Left hindlimb (tissue), 1 donor: Measurements from ENCODE around the gene SIX3.

Source experiments
- DNase-seq: peaks from one replicate; pipeline ENCODE4 v3.0.0-alpha.2; 2018

Gene SIX3

DNA sequence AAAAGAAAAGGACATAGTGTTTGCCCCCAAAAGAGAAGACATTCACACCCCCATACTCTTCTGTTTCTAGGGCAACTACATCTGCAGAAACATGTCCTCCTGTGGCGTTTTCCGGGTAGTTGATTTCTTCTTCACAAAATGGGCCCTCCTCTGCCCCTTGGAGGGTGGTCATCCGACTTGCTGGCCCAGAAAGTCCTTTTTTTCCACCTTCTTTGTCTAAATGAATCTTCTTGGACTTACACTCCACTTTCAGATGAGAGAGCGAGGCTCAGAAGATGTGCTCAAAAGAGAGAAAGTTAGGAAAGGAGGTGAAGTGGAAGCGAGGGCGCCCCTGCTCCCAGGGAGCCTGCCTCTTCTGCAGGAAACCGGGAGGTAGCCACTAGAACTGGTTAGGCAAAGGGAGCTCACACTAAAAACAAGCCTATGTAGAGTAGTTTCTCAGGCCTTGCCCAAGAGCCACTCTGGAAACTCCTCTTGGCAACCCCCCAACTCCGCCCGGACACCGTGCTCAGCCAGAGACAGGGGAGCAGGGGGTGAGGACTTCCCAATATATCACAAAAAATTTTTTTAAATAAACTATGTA, 10.2 kb upstream of the SIX3 start:
- DNase-seq: no peak

GRCh38 chr2:44932079-44932478, 9.4 kb upstream of the SIX3 start:
- DNase-seq: no peak

DNA sequence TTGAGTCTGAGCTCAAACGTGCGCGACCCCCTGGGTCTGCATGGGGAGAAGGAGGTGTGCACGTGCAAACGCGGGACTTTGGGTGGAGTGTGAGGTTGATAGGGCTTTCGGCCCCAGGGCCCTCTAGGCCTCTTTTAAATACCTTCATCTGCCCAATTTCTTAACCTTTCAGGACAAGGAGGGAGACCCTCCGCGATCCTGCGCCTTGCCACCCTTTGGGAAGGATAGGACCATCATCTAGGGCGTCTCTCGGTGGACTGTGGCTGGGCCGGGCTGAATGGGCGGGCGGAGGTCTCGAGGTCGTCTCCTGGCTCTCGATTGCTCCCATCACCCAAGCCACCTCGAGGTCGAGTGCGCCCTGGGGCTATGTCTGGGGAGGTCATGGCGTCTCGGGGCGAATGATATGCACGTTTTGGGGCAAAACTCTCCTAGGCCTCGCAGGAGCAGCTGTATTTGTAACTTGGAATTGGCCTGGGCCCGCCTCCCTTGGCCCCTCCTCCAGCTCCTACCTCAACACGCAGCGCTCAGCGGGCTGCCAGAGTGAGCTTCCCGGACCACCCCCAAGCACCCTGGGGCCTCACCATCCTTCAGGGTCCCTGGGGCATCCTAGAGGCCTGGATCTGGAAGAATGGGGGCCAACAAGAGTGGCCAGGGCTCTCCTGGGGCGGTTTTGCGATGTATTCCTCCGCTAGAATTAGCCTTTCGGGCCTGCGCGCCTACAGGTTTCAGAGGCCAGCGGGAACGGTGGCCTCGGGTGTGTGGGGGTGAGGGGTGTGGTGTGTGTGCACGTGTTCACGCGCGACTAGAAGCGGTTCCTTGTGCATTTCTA, 8.7 kb upstream of the SIX3 start:
- no peak for DNase-seq

DNA sequence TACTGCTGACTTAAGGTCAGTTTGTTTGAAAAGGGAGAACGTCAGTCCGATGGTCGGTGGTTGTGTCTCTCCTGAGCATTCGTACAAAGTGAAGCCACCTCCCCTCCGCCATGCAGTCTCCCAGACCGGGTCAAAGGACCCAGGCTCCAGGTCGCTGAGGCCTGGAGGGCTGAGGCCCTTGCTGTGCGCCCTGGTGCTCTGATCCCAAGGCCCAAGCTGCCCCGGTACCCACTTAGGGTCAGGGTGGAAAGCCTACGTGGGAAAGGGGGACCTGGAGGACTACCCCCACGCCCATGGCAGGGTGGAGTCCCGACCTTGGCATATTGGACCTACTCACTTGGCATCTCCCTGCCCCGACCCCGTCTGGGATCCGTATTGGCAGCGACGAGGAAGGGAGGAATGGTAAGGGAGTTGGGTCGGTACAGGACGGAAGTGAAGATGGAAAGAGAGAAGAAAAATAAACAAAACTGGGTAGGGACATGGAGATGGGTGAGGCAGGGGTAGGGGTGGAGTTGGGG, 8.0 kb upstream of the SIX3 start:
- no peak for DNase-seq

- DNase-seq: no peak
Observed at GRCh38 chr2:44934038-44934982, 7.2 kb upstream of the SIX3 start.

DNA sequence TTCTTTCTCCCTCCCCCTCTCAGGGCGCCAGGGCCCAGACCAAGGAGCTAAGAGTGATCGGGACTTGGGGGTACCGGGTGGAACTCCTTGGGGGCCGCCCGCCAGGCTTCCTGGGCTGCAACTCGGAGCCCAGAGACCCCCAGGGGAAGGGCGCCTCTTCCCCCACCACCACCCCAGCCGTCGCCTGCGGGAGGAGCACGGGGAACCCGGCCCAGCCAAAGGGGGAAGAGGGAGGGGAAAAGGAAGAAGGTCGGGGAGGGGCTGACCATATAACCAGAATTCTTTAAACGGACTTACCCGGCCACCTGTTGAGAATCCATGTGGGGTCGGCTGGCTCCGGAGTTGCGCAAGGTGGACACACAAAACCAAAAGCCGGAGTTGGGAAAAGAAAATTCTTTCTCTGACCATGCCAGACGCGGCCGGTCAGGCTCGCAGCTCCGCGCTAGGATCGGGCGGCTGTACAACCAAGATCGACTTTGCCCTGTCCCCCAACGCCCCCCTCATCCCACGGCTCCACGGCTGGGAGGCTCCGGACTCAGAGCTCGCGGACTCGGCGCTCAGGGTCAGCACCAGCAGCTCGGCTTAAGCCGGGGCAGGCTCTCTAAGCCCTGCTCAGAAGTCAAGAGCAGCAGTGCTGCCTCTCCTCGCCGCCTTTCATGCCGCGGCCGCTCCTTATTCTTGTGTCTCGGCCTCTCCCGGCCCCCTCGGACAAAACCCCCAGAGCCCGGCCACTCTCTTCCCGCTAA, 6.3 kb upstream of the SIX3 start:
- DNase-seq: no peak

GRCh38 chr2:44935729-44936098, 5.8 kb upstream of the SIX3 start:
- DNase-seq: no peak

- no peak for DNase-seq
Observed at GRCh38 chr2:44936275-44936674, 5.2 kb upstream of the SIX3 start.

DNA sequence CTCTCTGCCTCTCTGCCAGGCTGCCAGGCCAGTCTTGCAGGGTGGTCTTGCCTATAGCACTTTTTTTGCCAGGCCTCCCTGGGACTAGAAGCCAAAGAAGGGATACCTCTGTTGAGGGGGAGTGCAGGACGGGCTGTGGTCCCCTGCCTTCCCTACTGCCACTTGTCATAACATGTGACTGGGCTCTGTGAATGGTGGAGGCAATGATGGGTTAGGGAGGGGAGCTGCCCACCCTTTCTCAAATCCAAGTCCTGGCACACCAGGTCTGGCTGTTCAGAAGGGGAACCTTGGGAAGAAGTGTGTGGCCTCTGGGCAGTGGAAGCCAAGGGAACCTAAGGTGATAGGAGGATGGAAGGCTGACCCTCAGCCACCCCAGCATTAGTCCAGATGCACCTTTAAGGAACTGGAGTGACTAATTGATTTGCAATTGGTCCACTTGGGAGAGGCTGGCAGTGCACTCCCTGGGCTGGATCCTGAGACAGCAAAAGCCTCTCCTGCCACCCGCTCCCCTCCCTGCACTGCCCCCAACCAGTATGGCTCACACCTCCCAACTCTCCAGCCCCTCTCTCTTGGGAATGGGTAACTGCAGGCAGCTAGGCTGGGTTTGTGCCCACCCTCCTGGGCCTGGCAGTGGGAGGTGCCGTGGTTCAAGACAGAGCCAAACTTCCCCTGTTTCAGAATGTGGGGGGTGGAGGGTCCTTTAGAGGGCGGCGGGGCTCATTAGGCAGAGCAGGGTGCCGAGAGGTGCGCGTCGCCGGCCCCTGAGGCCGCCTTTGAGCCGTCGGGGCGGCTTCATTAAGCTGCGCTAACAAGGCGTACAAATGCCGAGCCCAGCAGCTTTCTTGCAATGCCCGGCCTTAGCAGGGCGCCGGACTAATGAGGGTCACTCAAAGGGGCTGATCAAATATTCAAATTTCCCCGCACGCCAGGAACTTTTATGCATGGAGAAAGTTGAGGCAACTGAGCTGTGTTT, 4.5 kb upstream of the SIX3 start:
- DNase-seq: no peak

GRCh38 chr2:44937688-44938240, 3.7 kb upstream of the SIX3 start:
- DNase-seq: no peak

DNA sequence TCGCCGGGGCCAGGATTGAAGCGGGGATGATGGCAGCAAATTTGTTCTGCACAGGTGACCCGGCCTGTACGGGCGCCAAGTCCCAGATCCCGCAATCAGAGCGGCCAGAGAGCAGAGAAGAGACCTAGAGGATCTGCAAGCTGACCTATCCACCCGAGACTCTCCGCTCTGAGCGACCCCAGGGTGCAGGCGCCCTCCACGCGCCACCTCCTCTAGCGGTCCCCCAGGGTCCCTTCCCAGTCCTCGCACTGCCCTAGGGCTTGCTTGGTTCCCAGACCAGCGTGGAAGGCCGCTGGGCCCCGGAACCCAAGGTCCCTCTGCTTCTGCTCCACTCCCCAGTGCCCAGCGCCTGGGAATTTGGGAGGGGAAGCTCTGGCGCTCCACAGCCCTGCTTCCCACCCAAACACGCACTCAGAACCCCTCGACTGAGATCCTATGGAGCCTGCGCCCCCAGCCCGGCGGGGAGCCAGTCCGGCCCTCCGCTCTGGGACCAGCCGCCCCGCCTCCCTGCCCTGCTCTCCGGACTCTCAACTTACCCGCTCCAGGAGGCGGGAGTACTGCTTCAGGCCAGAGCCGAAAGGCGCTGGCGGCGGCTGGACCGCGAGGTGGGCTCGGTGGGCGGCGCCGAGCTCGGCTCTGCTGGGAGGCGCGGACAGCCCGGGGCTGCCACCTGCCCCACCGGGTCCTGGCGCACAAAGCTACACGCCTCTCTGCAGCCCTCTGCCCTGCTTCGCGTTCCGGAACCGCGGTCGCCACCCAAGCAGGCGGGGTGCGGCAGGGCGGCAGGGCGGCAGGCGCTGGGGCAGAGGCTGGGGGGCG, 3.0 kb upstream of the SIX3 start:
- DNase-seq: no peak

DNA sequence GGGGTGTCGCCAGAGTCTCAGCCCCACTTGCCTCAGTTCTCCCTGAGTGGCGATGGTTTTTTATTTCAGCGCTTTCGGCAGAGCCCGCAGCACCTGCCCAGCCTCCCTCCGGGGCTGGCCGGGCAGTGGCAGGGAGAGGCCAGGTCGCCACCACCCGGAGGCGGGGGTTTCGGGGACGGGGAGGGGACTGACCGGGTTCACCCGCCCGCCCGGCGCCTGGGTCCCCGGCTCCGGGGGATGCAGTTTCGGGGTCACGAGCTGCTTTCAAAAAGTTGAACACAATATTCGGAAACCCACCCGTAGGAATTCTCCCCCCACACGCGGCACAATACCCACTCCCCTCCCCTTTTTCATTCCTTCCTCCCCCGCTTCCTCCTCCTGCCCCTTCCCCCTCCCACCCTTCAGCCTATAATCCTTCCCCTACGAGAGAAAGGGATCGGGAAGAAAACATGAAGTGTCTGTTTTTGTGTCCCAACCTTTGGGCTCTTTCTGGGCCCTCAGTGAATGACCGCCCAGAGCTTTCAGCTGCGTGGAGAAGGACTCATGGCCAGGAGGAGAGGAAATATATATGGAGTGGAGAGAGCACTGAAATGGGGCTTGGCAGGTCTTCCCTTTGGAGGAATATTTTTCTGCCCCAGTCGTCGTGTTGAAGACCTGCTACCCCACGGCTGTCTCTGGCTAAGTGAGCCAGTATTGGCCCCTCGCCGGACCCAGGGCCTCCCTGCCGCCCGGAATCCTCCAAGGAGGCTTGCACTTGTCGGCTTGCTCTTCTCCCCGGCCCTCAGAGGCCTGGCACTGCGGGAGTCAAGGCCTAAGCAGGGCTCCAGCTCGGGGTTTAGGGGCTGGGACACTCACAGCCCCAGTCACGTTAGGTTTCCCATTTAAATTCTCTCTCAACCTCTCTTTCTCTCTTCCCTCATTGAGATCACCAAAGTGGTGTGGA, 2.1 kb upstream of the SIX3 start:
- no peak for DNase-seq

DNA sequence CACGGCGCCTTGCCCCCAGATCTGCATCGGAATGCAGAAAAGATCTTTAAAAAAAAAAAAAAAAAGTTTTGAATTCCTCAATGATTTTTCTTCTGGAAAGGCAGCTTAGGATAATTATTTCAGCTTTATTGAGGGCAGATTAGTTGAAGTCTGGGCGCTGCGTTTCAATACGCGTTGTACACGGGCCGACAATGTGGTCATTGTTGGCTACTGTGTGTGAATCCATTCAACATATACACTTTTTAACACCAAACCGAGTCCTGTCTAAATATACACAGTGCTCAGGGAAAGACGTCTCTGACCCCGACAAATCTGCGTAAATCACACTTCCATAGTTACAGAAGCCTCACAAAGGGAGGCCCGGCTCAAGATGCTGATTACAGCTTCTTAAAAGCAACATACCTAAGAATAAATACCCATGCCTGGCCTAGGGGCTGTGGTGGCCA, 1.4 kb upstream of the SIX3 start:
- DNase-seq: no peak

- DNase-seq: no peak
Observed at GRCh38 chr2:44940732-44941464, 604 bp upstream of the SIX3 start.

GRCh38 chr2:44942304-44943030, 965 bp downstream of the SIX3 start:
- no peak for DNase-seq

DNA sequence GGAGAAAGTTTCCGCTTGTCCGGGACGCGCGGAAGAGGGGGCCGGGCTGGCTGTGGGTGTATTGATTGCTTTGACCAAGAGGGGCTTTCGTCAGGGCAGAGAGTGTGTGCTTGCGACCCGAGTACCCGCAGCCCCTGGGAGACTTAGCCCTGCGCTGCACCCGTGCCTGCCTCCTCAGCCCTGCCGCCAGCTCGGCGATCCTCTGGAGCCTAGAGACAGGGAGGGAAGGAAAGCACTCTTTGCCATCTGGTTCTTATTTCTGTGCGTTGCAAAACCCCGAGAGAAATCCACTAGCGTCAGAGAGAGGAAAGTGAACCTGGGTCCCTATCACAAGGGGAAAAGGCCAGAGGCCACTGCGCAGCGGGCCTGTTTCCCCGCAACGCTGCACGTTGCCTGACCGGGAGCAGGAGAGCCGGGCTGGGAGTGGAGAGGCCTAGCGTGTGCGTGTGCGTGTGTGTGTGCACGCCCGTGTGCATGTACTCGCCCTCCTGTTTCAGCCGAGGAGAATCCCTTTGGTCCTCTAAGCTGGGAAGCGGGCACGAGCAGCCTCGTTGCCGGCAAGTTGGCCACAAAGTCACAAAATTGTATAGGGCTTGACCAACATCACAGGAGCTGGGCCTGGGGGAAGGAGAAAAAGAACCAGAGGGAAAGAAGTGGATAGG, 1.7 kb downstream of the SIX3 start:
- no peak for DNase-seq

- DNase-seq: no peak
Observed at GRCh38 chr2:44943693-44944101, 2.2 kb downstream of the SIX3 start.
